Astrocyte (in vitro differentiated cells and primary cell): ENCODE measurements around the gene ZBTB8A. TPM values are rescaled to one million over a fixed set of nuclear protein-coding genes. Genes with fewer than 3 reads are reported as not detected.

ENCODE experiments used
- DNase-seq: peaks from one replicate; pipeline ENCODE4 v3.0.0-alpha.2; 2010; ENCODE audit warnings: low read depth
- FAIRE-seq: peaks from 2 replicates; lab custom pipeline; 2011; peaks lifted over from hg19 to GRCh38; lab: Jason Lieb, UNC
- H2AFZ ChIP-seq: 2 replicates; pipeline ENCODE4 v1.6.0; 2012; ENCODE audit warnings: low read depth, low read length, inconsistent platforms
- H3K27ac ChIP-seq: 2 replicates; pipeline ENCODE4 v1.5.1; 2011; ENCODE audit warnings: low read depth, low read length, inconsistent platforms
- H3K27me3 ChIP-seq: 2 replicates; pipeline ENCODE4 v1.6.0; 2011; ENCODE audit warnings: low read length, inconsistent platforms; ENCODE audit not compliant: insufficient read depth
- H3K36me3 ChIP-seq: 2 replicates; pipeline ENCODE4 v1.5.1; 2011; ENCODE audit warnings: low read length, inconsistent platforms; ENCODE audit not compliant: insufficient read depth
- H3K4me1 ChIP-seq: 2 replicates; pipeline ENCODE4 v1.5.1; 2011; ENCODE audit warnings: low read length, inconsistent platforms; ENCODE audit not compliant: insufficient read depth
- H3K4me2 ChIP-seq: 2 replicates; pipeline ENCODE4 v1.6.0; 2012; ENCODE audit warnings: low read length, inconsistent platforms
- H3K4me3 ChIP-seq: 2 replicates; pipeline ENCODE4 v1.5.1; 2011; ENCODE audit warnings: low read depth, mild to moderate bottlenecking, low read length, inconsistent platforms; ENCODE audit not compliant: insufficient read depth
- H3K79me2 ChIP-seq: 2 replicates; pipeline ENCODE4 v1.6.0; 2012; ENCODE audit warnings: mild to moderate bottlenecking, low read length, inconsistent platforms; ENCODE audit not compliant: insufficient read depth
- H3K9ac ChIP-seq: 2 replicates; pipeline ENCODE4 v1.6.0; 2012; ENCODE audit warnings: mild to moderate bottlenecking, low read length, inconsistent platforms
- H3K9me3 ChIP-seq: 2 replicates; pipeline ENCODE4 v1.5.1; 2012; ENCODE audit warnings: low read depth, mild to moderate bottlenecking, low read length, inconsistent platforms; ENCODE audit not compliant: insufficient read depth
- H4K20me1 ChIP-seq: 2 replicates; pipeline ENCODE4 v1.6.0; 2012; ENCODE audit warnings: low read length, inconsistent platforms; ENCODE audit not compliant: insufficient read depth
- H3K27ac Mint-ChIP-seq: one replicate; pipeline ENCODE4 v1.8.0; 2021; ENCODE audit warnings: mild to moderate bottlenecking, mixed read lengths; ENCODE audit not compliant: unreplicated experiment
- H3K27me3 Mint-ChIP-seq: one replicate; pipeline ENCODE4 v1.8.0; 2021; ENCODE audit warnings: low read depth, mixed read lengths; ENCODE audit not compliant: unreplicated experiment
- H3K36me3 Mint-ChIP-seq: one replicate; pipeline ENCODE4 v1.8.0; 2021; ENCODE audit warnings: low read depth, mixed read lengths; ENCODE audit not compliant: unreplicated experiment
- H3K4me1 Mint-ChIP-seq: one replicate; pipeline ENCODE4 v1.8.0; 2021; ENCODE audit warnings: low read depth, mixed read lengths; ENCODE audit not compliant: unreplicated experiment
- H3K4me3 Mint-ChIP-seq: one replicate; pipeline ENCODE4 v1.8.0; 2021; ENCODE audit warnings: mild to moderate bottlenecking, moderate library complexity, mixed read lengths; ENCODE audit not compliant: unreplicated experiment
- H3K9me3 Mint-ChIP-seq: one replicate; pipeline ENCODE4 v1.8.0; 2021; ENCODE audit warnings: mild to moderate bottlenecking, mixed read lengths; ENCODE audit not compliant: unreplicated experiment
- EZH2 ChIP-seq: IDR thresholded peaks from 2 replicates; pipeline ENCODE4 v1.6.1; 2012; ENCODE audit warnings: mild to moderate bottlenecking, low read length, inconsistent platforms; ENCODE audit not compliant: insufficient read depth
- total RNA-seq: library from RNA; stranded (reverse); gene quantifications from 2 replicates; pipeline ENCODE4 v1.2.1, GENCODE V29; 2021
- TF ChIP-seq, protein P1 (sequence below): IDR thresholded peaks from 2 replicates; pipeline ENCODE4 v1.5.1; 2011; ENCODE audit warnings: low read depth, mild to moderate bottlenecking, inconsistent platforms, low read length, moderate library complexity; ENCODE audit not compliant: insufficient read depth

The ZBTB8A gene
- total RNA-seq, 1 donor from 2014 or later, result 5.6 TPM

- H3K9ac ChIP-seq, result no peak overlapping the region
- Mint-ChIP-seq H3K4me1 (peaks cover 8% of the 10 kb centered on the region), H3K36me3 (no peaks in the 10 kb centered on the region), H3K9me3 (no peaks in the 10 kb centered on the region), H3K27ac (no peak overlapping the region), H3K27me3 (no peaks in the 10 kb centered on the region), H3K4me3 (no peak overlapping the region)
- H3K9me3 ChIP-seq, result no peaks in the 10 kb centered on the region
- H3K4me1 ChIP-seq, result no peaks in the 10 kb centered on the region
- no peaks in the 10 kb centered on the region for H3K27me3 ChIP-seq
- TF ChIP-seq, protein P1, sequence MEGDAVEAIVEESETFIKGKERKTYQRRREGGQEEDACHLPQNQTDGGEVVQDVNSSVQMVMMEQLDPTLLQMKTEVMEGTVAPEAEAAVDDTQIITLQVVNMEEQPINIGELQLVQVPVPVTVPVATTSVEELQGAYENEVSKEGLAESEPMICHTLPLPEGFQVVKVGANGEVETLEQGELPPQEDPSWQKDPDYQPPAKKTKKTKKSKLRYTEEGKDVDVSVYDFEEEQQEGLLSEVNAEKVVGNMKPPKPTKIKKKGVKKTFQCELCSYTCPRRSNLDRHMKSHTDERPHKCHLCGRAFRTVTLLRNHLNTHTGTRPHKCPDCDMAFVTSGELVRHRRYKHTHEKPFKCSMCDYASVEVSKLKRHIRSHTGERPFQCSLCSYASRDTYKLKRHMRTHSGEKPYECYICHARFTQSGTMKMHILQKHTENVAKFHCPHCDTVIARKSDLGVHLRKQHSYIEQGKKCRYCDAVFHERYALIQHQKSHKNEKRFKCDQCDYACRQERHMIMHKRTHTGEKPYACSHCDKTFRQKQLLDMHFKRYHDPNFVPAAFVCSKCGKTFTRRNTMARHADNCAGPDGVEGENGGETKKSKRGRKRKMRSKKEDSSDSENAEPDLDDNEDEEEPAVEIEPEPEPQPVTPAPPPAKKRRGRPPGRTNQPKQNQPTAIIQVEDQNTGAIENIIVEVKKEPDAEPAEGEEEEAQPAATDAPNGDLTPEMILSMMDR, result no peak
- TF ChIP-seq EZH2, result no peak
- H4K20me1 ChIP-seq, result peaks cover 24% of the 10 kb centered on the region
- DNase-seq, result no peak
- no peak overlapping the region for H3K27ac ChIP-seq
- no peak overlapping the region for H3K4me2 ChIP-seq
- H2AFZ ChIP-seq, result no peak overlapping the region
- FAIRE-seq, result no peak
- no peak overlapping the region for H3K4me3 ChIP-seq
- peaks cover 69% of the 10 kb centered on the region for H3K79me2 ChIP-seq
- no peaks in the 10 kb centered on the region for H3K36me3 ChIP-seq
Measured at GRCh38 chr1:32644426-32644825, 105.2 kb downstream of the ZBTB8A start.

DNA sequence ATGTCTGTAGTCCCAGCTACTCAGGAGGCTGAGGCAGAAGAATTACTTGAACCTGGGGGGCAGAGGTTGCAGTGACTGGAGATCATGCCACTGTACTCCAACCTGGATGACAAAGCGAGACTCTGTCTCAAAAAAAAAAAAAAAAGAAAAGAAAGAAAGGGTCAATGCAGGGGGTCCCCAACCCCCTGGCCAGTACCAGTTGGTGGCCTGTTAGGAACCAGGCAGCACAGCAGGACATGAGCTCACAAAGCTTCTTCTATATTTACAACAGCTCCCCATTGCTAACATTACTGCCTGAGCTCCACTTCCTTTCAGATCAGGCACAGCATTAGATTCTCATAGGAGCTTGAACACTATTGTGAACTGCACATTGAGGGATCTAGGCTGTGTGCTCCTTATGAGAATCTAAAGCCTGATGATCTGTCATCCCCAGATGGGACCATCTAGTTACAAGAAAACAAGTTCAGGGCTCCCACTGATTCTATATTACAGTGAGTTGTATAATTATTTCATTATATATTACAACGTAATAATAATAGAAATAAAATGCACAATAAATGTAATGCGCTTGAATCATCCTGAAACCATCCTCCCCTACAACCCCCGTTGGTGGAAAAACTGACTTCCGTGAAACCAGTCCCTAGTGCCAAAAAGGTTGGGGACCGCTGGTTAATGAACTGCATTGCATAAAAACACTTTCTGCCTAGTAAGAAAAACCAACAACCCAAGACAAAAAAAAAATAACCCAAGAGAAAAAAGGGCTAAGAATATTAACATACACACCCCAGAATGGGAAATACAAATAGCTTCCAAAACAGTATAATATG, 108.3 kb downstream of the ZBTB8A start:
- Histone ChIP-seq H2AFZ (no peak overlapping the region), H3K36me3 (no peaks in the 10 kb centered on the region), H4K20me1 (peaks cover 18% of the 10 kb centered on the region), H3K79me2 (peaks cover 77% of the 10 kb centered on the region), H3K4me3 (no peak overlapping the region), H3K27ac (no peak overlapping the region), H3K9me3 (no peaks in the 10 kb centered on the region), H3K27me3 (no peaks in the 10 kb centered on the region), H3K4me2 (no peak overlapping the region), H3K9ac (no peak overlapping the region), H3K4me1 (peaks cover 6% of the 10 kb centered on the region)
- DNase-seq (no peak), FAIRE-seq (no peak)
- no peaks in the 10 kb centered on the region for H3K9me3 Mint-ChIP-seq
- H3K4me3 Mint-ChIP-seq, result peak overlapping the region; percentile 41
- peaks cover 8% of the 10 kb centered on the region for H3K36me3 Mint-ChIP-seq
- peaks cover 8% of the 10 kb centered on the region for H3K4me1 Mint-ChIP-seq
- H3K27ac Mint-ChIP-seq, result no peak overlapping the region
- TF ChIP-seq, protein P1, result no peak
- no peak for TF ChIP-seq EZH2
- no peaks in the 10 kb centered on the region for H3K27me3 Mint-ChIP-seq

DNA sequence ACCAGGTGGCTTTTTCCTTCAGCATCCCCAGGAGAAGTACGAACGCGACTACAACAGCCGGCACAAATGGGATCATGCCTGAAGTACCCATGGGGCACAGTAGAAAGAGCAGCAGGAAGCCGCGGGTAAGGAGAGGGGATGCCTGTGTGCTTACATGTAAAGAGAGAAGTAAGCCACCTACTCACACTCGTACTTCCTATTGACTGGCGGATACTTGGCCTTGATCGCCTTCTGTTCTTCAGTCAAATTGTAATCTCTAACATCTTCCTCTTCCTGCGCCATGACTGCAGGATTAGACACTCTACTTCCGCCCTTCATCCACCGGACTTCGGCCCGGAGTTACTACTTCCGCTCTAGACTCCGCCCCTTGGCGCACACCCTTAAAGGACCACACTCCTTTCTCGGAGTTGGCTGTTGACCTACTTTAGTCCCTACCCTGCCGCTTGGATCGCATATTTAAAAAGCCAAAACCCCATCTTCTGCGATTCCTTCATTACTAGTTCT, 111.1 kb downstream of the ZBTB8A start, which contains the start of gene ZBTB8OS:
Gene ZBTB8OS (minus strand): TSS at position 303 of the 504 bp plus-strand sequence. CDS start 21 bp downstream, at position 282.
- H2AFZ ChIP-seq, result peak within 1 kb of the TSS; percentile 93
- TF ChIP-seq, protein P1, result no peak
- TF ChIP-seq EZH2, result no peak
- H3K36me3 ChIP-seq, result peaks cover 8% of the 10 kb centered on the region
- H3K27me3 ChIP-seq, result no peaks in the 10 kb centered on the region
- Mint-ChIP-seq H3K9me3 (no peaks in the 10 kb centered on the region), H3K4me3 (peak within 1 kb of the TSS; percentile 97), H3K4me1 (peaks cover 15% of the 10 kb centered on the region), H3K36me3 (peaks cover 10% of the 10 kb centered on the region), H3K27me3 (no peaks in the 10 kb centered on the region), H3K27ac (peak within 1 kb of the TSS; percentile 100)
- peak within 1 kb of the TSS; percentile 93 for H3K4me3 ChIP-seq
- peaks cover 15% of the 10 kb centered on the region for H3K4me1 ChIP-seq
- peak; percentile 17 for FAIRE-seq
- H3K9me3 ChIP-seq, result no peaks in the 10 kb centered on the region
- peaks cover 28% of the 10 kb centered on the region for H4K20me1 ChIP-seq
- peak within 1 kb of the TSS; percentile 100 for H3K9ac ChIP-seq
- DNase-seq, result peak; percentile 90
- H3K4me2 ChIP-seq, result peak within 1 kb of the TSS; percentile 99
- H3K79me2 ChIP-seq, result peaks cover 86% of the 10 kb centered on the region
- H3K27ac ChIP-seq, result peak within 1 kb of the TSS; percentile 100
